Right lobe of liver (tissue), 4 donors: ENCODE measurements around the gene FOXN1.

ENCODE experiments used
- POLR2A ChIP-seq: fragments of 450-650 bp; IDR thresholded peaks from one replicate; pipeline ENCODE4 v1.6.1; 2017; ENCODE audit warnings: antibody characterized with exemption, mild to moderate bottlenecking
- TF ChIP-seq, protein P1 (sequence below), 4 donors: fragments of 200-600 bp in 3 of 4; fragments of 450-650 bp in 1 of 4; IDR thresholded peaks; one replicate each; pipeline versions ENCODE4 v1.5.1 to v1.8.0; 2016 to 2022; ENCODE audit warnings: antibody characterized with exemption in 4 of 4, mild to moderate bottlenecking in 2 of 4
- donor health status: DM: no; HTN: no; CAD: no.
- donor health status: DM: no; HTN: no; CAD: no.
- donor health status: DM: no; HTN: yes; CAD: no.

DNA sequence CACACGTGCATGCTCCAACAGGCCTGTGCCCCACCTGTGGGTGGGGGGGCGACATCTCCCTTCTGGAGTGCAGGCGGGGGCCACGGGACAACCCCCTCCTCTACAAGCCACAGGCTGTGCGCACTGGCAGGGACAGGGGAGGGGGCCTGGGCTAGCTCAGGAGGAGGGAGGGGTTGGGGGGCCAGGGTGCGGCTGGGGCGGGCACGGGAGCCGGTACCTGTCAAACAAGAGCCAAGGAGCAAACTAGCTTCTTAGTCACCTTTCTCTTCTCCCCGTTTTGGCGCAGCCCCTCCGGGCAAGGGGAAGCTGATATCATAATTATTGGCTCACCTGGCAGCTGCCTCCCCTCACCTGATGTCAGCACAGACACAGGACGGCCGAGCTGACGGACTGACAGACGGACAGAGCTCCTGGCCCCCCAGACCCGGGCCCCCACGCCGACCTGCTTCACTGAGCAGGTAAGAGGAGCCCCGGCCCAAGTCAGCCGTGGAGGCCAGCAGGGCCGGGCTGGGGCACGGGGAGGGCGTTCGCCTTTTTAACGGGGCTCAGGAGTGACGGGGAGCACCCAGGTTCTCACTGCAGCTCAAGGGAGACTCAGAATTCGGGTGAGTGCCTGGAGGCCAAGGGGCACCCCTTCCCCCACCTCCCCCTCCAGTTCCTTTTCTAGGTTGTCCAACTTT is at the start of gene FOXN1:
- TF ChIP-seq, protein P1, sequence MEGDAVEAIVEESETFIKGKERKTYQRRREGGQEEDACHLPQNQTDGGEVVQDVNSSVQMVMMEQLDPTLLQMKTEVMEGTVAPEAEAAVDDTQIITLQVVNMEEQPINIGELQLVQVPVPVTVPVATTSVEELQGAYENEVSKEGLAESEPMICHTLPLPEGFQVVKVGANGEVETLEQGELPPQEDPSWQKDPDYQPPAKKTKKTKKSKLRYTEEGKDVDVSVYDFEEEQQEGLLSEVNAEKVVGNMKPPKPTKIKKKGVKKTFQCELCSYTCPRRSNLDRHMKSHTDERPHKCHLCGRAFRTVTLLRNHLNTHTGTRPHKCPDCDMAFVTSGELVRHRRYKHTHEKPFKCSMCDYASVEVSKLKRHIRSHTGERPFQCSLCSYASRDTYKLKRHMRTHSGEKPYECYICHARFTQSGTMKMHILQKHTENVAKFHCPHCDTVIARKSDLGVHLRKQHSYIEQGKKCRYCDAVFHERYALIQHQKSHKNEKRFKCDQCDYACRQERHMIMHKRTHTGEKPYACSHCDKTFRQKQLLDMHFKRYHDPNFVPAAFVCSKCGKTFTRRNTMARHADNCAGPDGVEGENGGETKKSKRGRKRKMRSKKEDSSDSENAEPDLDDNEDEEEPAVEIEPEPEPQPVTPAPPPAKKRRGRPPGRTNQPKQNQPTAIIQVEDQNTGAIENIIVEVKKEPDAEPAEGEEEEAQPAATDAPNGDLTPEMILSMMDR (IDR thresholded peaks at IDR 0.05), result no peak
- TF ChIP-seq POLR2A, result no peak
